Endothelial cell of umbilical vein (primary cell): ENCODE measurements around the gene NR2F6. TPM values are rescaled to one million over a fixed set of nuclear protein-coding genes. Genes with fewer than 3 reads are reported as not detected.

ENCODE experiments used
- BruUV-seq: library from RNA; stranded (reverse); fragments of 400-500 nt; replicated peaks from 2 replicates; lab custom pipeline; 2021; lab: Mats Ljungman, UMichigan
- CTCF ChIA-PET: fragments of 300-600, 350-600 bp; sonication (Branson Sonifier 250); formaldehyde crosslinking; loops from one replicate; lab custom pipeline; 2021; ENCODE audit warnings: antibody characterized with exemption, inconsistent platforms; lab: Charles Lee
- POLR2A ChIA-PET: fragments of 300-600, 350-600 bp; sonication (Branson Sonifier 250); formaldehyde crosslinking; loops from one replicate; lab custom pipeline; 2021; ENCODE audit warnings: antibody characterized with exemption, inconsistent platforms; lab: Charles Lee
- DNase-seq: peaks from one replicate; pipeline ENCODE4 v3.0.0-alpha.2; 2011; ENCODE audit warnings: low read depth, low spot score
- FAIRE-seq: peaks from 2 replicates; lab custom pipeline; 2011; peaks lifted over from hg19 to GRCh38; lab: Jason Lieb, UNC
- H2AFZ ChIP-seq: 2 replicates; pipeline ENCODE4 v1.6.0; 2012; ENCODE audit warnings: low read depth, low read length, control low read depth, inconsistent platforms
- H3K27ac ChIP-seq: 2 replicates; pipeline ENCODE4 v1.5.1; 2011; ENCODE audit warnings: low read depth, mild to moderate bottlenecking, control low read depth, low read length, moderate library complexity; ENCODE audit not compliant: insufficient read depth
- H3K27me3 ChIP-seq, 2 experiments: 2 replicates each; pipeline versions ENCODE4 v1.6.0 to v1.6.1; 2011; ENCODE audit warnings: low read length in 2 of 2, mixed read lengths in 1 of 2; ENCODE audit not compliant: control insufficient read depth in 2 of 2, insufficient read depth in 2 of 2
- H3K36me3 ChIP-seq, 2 experiments: 2 replicates in 1 of 2; 3 replicates in 1 of 2; pipeline ENCODE4 v1.5.1; 2011; ENCODE audit warnings: low read length in 2 of 2, mild to moderate bottlenecking in 1 of 2, moderate library complexity in 1 of 2; ENCODE audit not compliant: control insufficient read depth in 2 of 2, insufficient read depth in 2 of 2; ENCODE audit errors: extremely low read depth in 1 of 2
- H3K4me1 ChIP-seq: 3 replicates; pipeline ENCODE4 v1.5.1; 2011; ENCODE audit warnings: mild to moderate bottlenecking, low read length; ENCODE audit not compliant: control insufficient read depth, insufficient read depth; ENCODE audit errors: extremely low read depth
- H3K4me2 ChIP-seq: 2 replicates; pipeline ENCODE4 v1.6.1; 2011; ENCODE audit warnings: low read length, control low read depth, mixed read lengths; ENCODE audit not compliant: insufficient read depth
- H3K4me3 ChIP-seq, 3 experiments: fragments of 200-600 bp in 1 of 3; sonication (generic), shearing (Covaris generic) in 1 of 3; replicated peaks in 1 of 3; 2 replicates each; pipeline ENCODE4 v1.5.1; 2011 to 2016; ENCODE audit warnings: control low read depth in 3 of 3, low read length in 3 of 3, mild to moderate bottlenecking in 2 of 3, inconsistent platforms in 1 of 3, low read depth in 1 of 3, moderate library complexity in 1 of 3; ENCODE audit not compliant: insufficient read depth in 1 of 3
- H3K79me2 ChIP-seq: 2 replicates; pipeline ENCODE4 v1.6.0; 2012; ENCODE audit warnings: low read length, inconsistent platforms; ENCODE audit not compliant: control insufficient read depth, insufficient read depth
- H3K9ac ChIP-seq: replicated peaks from 2 replicates; pipeline ENCODE3; 2011; ENCODE audit warnings: low read length, control low read depth; ENCODE audit not compliant: insufficient read depth; ENCODE audit errors: extremely low read depth
- H3K9me1 ChIP-seq: replicated peaks from 3 replicates; pipeline ENCODE4 v1.6.0; 2011; ENCODE audit warnings: mild to moderate bottlenecking, low read length; ENCODE audit not compliant: control insufficient read depth, insufficient read depth; ENCODE audit errors: extremely low read depth
- H3K9me3 ChIP-seq: replicated peaks from 2 replicates; pipeline ENCODE4 v1.5.1; 2012; ENCODE audit warnings: low read length, inconsistent platforms; ENCODE audit not compliant: control insufficient read depth, insufficient read depth
- H4K20me1 ChIP-seq: replicated peaks from 2 replicates; pipeline ENCODE3; 2011; ENCODE audit warnings: mild to moderate bottlenecking, low read length; ENCODE audit not compliant: control insufficient read depth, insufficient read depth; ENCODE audit errors: extremely low read depth
- EZH2 ChIP-seq: IDR thresholded peaks from 2 replicates; pipeline ENCODE4 v1.6.1; 2012; ENCODE audit warnings: borderline replicate concordance, low read depth, mild to moderate bottlenecking, moderate library complexity, low read length, inconsistent platforms; ENCODE audit not compliant: severe bottlenecking
- FOS ChIP-seq: IDR thresholded peaks from 2 replicates; pipeline ENCODE4 v1.6.1; 2011; ENCODE audit warnings: mild to moderate bottlenecking, low read length, moderate library complexity, borderline replicate concordance; ENCODE audit not compliant: insufficient read depth
- GATA2 ChIP-seq: IDR thresholded peaks from 2 replicates; pipeline ENCODE4 v1.7.0; 2011; ENCODE audit warnings: low read depth, mild to moderate bottlenecking, moderate library complexity, mixed read lengths, low read length; ENCODE audit not compliant: insufficient read length, insufficient read depth
- JUN ChIP-seq: IDR thresholded peaks from 2 replicates; pipeline ENCODE4 v1.6.1; 2011; ENCODE audit warnings: borderline replicate concordance, low read depth; ENCODE audit not compliant: insufficient read length, insufficient read depth
- MYC ChIP-seq: IDR thresholded peaks from one replicate; pipeline ENCODE4 v1.6.1; 2011; ENCODE audit warnings: mild to moderate bottlenecking, low read depth, low read length
- POLR2A ChIP-seq: IDR thresholded peaks from 2 replicates; pipeline ENCODE4 v1.6.1; 2012; ENCODE audit warnings: low read depth, mild to moderate bottlenecking, control low read depth, low read length
- POLR2AphosphoS5 ChIP-seq: IDR thresholded peaks from 2 replicates; pipeline ENCODE4 v1.6.1; 2012; ENCODE audit warnings: low read depth, mild to moderate bottlenecking, control low read depth, low read length, moderate library complexity; ENCODE audit not compliant: insufficient read depth
- dilution Hi-C: fragments of 300-500 bp; cut with MboI; formaldehyde crosslinking; loops from one replicate; pipeline ENCODE4 v1.15.0; 2019; ENCODE audit warnings: low sequenced_read_pairs; ENCODE audit not compliant: extremely low pct_ligation_motif_present
- intact Hi-C: fragments of 100-400 bp; cut with micrococcal nuclease; formaldehyde crosslinking; loops from one replicate; pipeline ENCODE4 v1.10.0; 2022
- polyA plus RNA-seq, 4 experiments: library from polyadenylated mRNA; depleted of rRNA in 3 of 4; stranded (reverse) in 3 of 4; unstranded in 1 of 4; fragments of >200 nt; gene quantifications; 2 replicates each; pipeline versions ENCODE4 v1.2.1 to v1.2.3, GENCODE V29; 2011 to 2012; ENCODE audit warnings: missing spikeins in 1 of 4
- total RNA-seq: library from RNA; stranded (reverse); gene quantifications from 2 replicates; pipeline ENCODE4 v1.2.3, GENCODE V29; 2021
- TF ChIP-seq, protein P1 (sequence below): IDR thresholded peaks from 2 replicates; pipeline ENCODE4 v1.6.1; 2011; ENCODE audit not compliant: insufficient read depth, insufficient read length
- TF ChIP-seq, protein P2 (sequence below), 2 donors: IDR thresholded peaks; 1 replicate in 1 of 2; 2 replicates in 1 of 2; pipeline ENCODE4 v1.5.1; 2011; ENCODE audit warnings: low read length in 2 of 2, mild to moderate bottlenecking in 2 of 2, moderate library complexity in 2 of 2, control low read depth in 1 of 2, inconsistent platforms in 1 of 2, low read depth in 1 of 2; ENCODE audit not compliant: insufficient read depth in 1 of 2; ENCODE audit errors: extremely low read depth in 1 of 2

The NR2F6 gene
- total and polyA plus RNA-seq, 2 donors (not counting 3 experiments of a cell fraction or from before 2014, with no cell fraction given): 36.1 to 38.9 TPM

DNA sequence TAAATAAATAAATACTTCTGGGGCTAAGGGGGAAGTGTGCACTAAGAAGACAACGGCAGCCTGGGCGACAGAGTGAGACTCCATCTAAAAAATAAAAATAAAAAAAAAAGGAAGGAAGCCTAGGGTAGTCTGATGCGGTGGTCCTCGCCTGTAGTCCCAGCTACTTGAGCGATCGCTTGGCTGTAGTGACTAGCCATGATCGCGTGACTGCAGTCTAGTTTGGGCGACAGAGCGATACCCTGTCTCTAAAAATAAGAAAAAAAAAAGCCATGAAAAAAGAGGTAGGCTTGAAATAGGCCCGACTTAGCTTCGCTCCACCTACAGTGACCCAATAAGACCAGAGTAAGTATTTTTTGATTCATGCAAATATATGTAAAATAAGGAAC lies 20.9 kb upstream of the NR2F6 start:
- Histone ChIP-seq H3K9ac (no peak overlapping the region), H3K79me2 (peaks cover 14% of the 10 kb centered on the region), H3K36me3 (peaks cover 6 to 7% of the 10 kb centered on the region in 2 experiments), H3K27me3 (no peaks in the 10 kb centered on the region), H3K27ac (no peak overlapping the region), H3K9me1 (no peaks in the 10 kb centered on the region), H3K4me1 (peaks cover 18% of the 10 kb centered on the region), H3K9me3 (no peaks in the 10 kb centered on the region), H3K4me3 (no peak overlapping the region), H3K4me2 (no peak overlapping the region), H4K20me1 (no peaks in the 10 kb centered on the region), H2AFZ (peak overlapping the region; percentile 21)
- POLR2A ChIA-PET: interaction anchor here (0.8 to 1.2 kb wide), 2 partner anchors 15 to 52 kb away, joined by 3 to 5 read pairs; partner anchors contain the start of genes ANKLE1 and USE1
- no peak for TF ChIP-seq GATA2
- no peak for TF ChIP-seq MYC
- TF ChIP-seq POLR2A: no peak
- no peak for TF ChIP-seq FOS
- TF ChIP-seq, protein P1, sequence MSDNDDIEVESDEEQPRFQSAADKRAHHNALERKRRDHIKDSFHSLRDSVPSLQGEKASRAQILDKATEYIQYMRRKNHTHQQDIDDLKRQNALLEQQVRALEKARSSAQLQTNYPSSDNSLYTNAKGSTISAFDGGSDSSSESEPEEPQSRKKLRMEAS: no peak
- TF ChIP-seq POLR2AphosphoS5: no peak
- no peak for TF ChIP-seq JUN
- no peak for TF ChIP-seq EZH2
- TF ChIP-seq, protein P2, sequence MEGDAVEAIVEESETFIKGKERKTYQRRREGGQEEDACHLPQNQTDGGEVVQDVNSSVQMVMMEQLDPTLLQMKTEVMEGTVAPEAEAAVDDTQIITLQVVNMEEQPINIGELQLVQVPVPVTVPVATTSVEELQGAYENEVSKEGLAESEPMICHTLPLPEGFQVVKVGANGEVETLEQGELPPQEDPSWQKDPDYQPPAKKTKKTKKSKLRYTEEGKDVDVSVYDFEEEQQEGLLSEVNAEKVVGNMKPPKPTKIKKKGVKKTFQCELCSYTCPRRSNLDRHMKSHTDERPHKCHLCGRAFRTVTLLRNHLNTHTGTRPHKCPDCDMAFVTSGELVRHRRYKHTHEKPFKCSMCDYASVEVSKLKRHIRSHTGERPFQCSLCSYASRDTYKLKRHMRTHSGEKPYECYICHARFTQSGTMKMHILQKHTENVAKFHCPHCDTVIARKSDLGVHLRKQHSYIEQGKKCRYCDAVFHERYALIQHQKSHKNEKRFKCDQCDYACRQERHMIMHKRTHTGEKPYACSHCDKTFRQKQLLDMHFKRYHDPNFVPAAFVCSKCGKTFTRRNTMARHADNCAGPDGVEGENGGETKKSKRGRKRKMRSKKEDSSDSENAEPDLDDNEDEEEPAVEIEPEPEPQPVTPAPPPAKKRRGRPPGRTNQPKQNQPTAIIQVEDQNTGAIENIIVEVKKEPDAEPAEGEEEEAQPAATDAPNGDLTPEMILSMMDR (IDR thresholded peaks at IDR 0.05; ENCODE audit: extremely low read depth in 1 of 2, insufficient read depth in 1 of 2, low read depth in 1 of 2, low read length in 2 of 2): no peak
- intact Hi-C loops (loop anchor here (2.0 kb wide), 3 partner anchors 32 to 370 kb away; partner anchors contain the start of gene OCEL1), dilution Hi-C loops (no loop called here)
- DNase-seq (no peak), FAIRE-seq (no peak)
- no TSS peak for BruUV-seq
- CTCF ChIA-PET: interaction anchor here (0.8 to 2.7 kb wide), 3 partner anchors 9 to 31 kb away, joined by 3 to 15 read pairs (median 8); partner anchors contain the start of gene ANKLE1
